CD4-positive, alpha-beta T cell (primary cell): ENCODE results near the gene TEX261. TPM values are rescaled to one million over a fixed set of nuclear protein-coding genes. Genes with fewer than 3 reads are reported as not detected.
A peak's percentile ranks its signal among the peaks of the same experiment; 100 is the strongest.

ENCODE experiments used
- ATAC-seq: fragments of 200-7000 bp; cut with Tn5 transposase; one replicate; pipeline ENCODE4 v1.10.0; 2022; ENCODE audit warnings: mild to moderate bottlenecking; ENCODE audit not compliant: poor library complexity
- CTCF ChIA-PET: fragments of 350-600 bp; sonication (Branson Sonifier 250); formaldehyde crosslinking; loops from one replicate; lab custom pipeline; 2021; ENCODE audit warnings: antibody characterized with exemption, inconsistent platforms; lab: Charles Lee
- POLR2A ChIA-PET: fragments of 350-600 bp; sonication (Branson Sonifier 250); formaldehyde crosslinking; loops from one replicate; lab custom pipeline; 2021; ENCODE audit warnings: antibody characterized with exemption, inconsistent platforms; lab: Charles Lee
- DNase-seq, 14 experiments: peaks; one replicate each; pipeline ENCODE4 v3.0.0-alpha.2; 2013 to 2020; ENCODE audit warnings: mixed read lengths in 2 of 14
- H3K27ac ChIP-seq, 2 donors: one replicate each; pipeline versions ENCODE4 v1.5.1 to v1.7.0; 2013; ENCODE audit warnings: low read length in 2 of 2, low read depth in 1 of 2, mild to moderate bottlenecking in 1 of 2
- H3K27me3 ChIP-seq, 2 experiments: 1 replicate in 1 of 2; 2 replicates in 1 of 2; pipeline versions ENCODE4 v1.6.1 to v1.7.0; 2013; ENCODE audit warnings: low read length in 2 of 2, control low read depth in 1 of 2, mild to moderate bottlenecking in 1 of 2, moderate library complexity in 1 of 2; ENCODE audit not compliant: insufficient read depth in 2 of 2, control insufficient read depth in 1 of 2
- H3K36me3 ChIP-seq: one replicate; pipeline ENCODE4 v1.6.1; 2013; ENCODE audit warnings: low read length, control low read depth; ENCODE audit not compliant: insufficient read depth
- H3K4me1 ChIP-seq: one replicate; pipeline ENCODE4 v1.6.1; 2013; ENCODE audit warnings: low read length, control low read depth; ENCODE audit not compliant: insufficient read depth
- H3K4me3 ChIP-seq: one replicate; pipeline ENCODE4 v1.5.1; 2013; ENCODE audit warnings: mild to moderate bottlenecking, low read length, moderate library complexity
- H3K9me3 ChIP-seq, 2 experiments: 1 replicate in 1 of 2; 2 replicates in 1 of 2; pipeline versions ENCODE4 v1.6.1 to v1.7.0; 2013; ENCODE audit warnings: low read length in 2 of 2, mild to moderate bottlenecking in 2 of 2, control low read depth in 1 of 2, moderate library complexity in 1 of 2; ENCODE audit not compliant: control insufficient read depth in 1 of 2, insufficient read depth in 1 of 2
- H3K27ac Mint-ChIP-seq: one replicate; pipeline ENCODE4 v1.8.0; 2020; ENCODE audit warnings: mixed read lengths
- H3K27me3 Mint-ChIP-seq: one replicate; pipeline ENCODE4 v1.8.0; 2021; ENCODE audit warnings: mixed read lengths
- H3K36me3 Mint-ChIP-seq: one replicate; pipeline ENCODE4 v1.8.0; 2021; ENCODE audit warnings: low read depth, mixed read lengths
- H3K4me1 Mint-ChIP-seq: one replicate; pipeline ENCODE4 v1.8.0; 2021; ENCODE audit warnings: low read depth, mixed read lengths
- H3K4me3 Mint-ChIP-seq: one replicate; pipeline ENCODE4 v1.8.0; 2020; ENCODE audit warnings: mild to moderate bottlenecking, mixed read lengths
- H3K9me3 Mint-ChIP-seq: one replicate; pipeline ENCODE4 v1.8.0; 2020; ENCODE audit warnings: mixed read lengths
- CTCF ChIP-seq: fragments of 200-600 bp; IDR thresholded peaks from one replicate; pipeline ENCODE4 v1.8.0; 2022; ENCODE audit warnings: antibody characterized with exemption, mild to moderate bottlenecking
- intact Hi-C, 2 experiments: fragments of 100-400 bp; cut with DNase I in 1 of 2; cut with micrococcal nuclease in 1 of 2; formaldehyde crosslinking; loops; one replicate each; pipeline versions ENCODE4 v1.15.1 to v1.9.0; 2023 to 2025; cut with DNase I, micrococcal nuclease
- total RNA-seq, 174 experiments: library from RNA in 2 of 174; stranded (reverse) in 2 of 174; gene quantifications; one replicate each; pipeline ENCODE4 v1.2.3 and lab custom pipeline; 2021 to 2026

TEX261 gene
- total RNA-seq, 2 experiments from 2014 or later: 26.8 to 34.0 TPM

- H3K27me3 Mint-ChIP-seq: no peaks in the 10 kb centered on the region
- Histone ChIP-seq H3K27me3 (no peaks in the 10 kb centered on the region), H3K36me3 (peaks cover 61% of the 10 kb centered on the region), H3K4me1 (peaks cover 17% of the 10 kb centered on the region), H3K9me3 (no peaks in the 10 kb centered on the region), H3K27ac (no peak overlapping the region), H3K4me3 (no peak overlapping the region)
- intact Hi-C loops: no loop called here
- ChIA-PET POLR2A (no interaction called here), CTCF (no interaction called here)
- H3K36me3 Mint-ChIP-seq: peaks cover 55% of the 10 kb centered on the region
- ATAC-seq: no peak
- no peak overlapping the region for H3K4me3 Mint-ChIP-seq
- H3K4me1 Mint-ChIP-seq: peaks cover 30% of the 10 kb centered on the region
- H3K9me3 Mint-ChIP-seq: no peaks in the 10 kb centered on the region
- DNase-seq: no peak
- no peak overlapping the region for H3K27ac Mint-ChIP-seq
- TF ChIP-seq CTCF: no peak
These were observed 8.0 kb downstream of the TEX261 start for GRCh38 chr2:70986499-70987189.

GRCh38 chr2:70985956-70986355 is 8.7 kb downstream of the TEX261 start:
- ChIA-PET CTCF (interaction anchor here (1.7 kb wide), 1 partner anchor 19 kb away, joined by 12 read pairs; no protein-coding TSS in a partner anchor), POLR2A (no interaction called here)
- DNase-seq (no peak), ATAC-seq (no peak)
- Histone ChIP-seq H3K4me3 (no peak overlapping the region), H3K27me3 (no peaks in the 10 kb centered on the region), H3K9me3 (no peaks in the 10 kb centered on the region), H3K36me3 (peaks cover 54% of the 10 kb centered on the region), H3K27ac (no peak overlapping the region), H3K4me1 (peaks cover 12% of the 10 kb centered on the region)
- TF ChIP-seq CTCF: no peak
- peaks cover 23% of the 10 kb centered on the region for H3K4me1 Mint-ChIP-seq
- no peaks in the 10 kb centered on the region for H3K9me3 Mint-ChIP-seq
- no peak overlapping the region for H3K27ac Mint-ChIP-seq
- H3K36me3 Mint-ChIP-seq: peaks cover 48% of the 10 kb centered on the region
- H3K4me3 Mint-ChIP-seq: no peak overlapping the region
- H3K27me3 Mint-ChIP-seq: no peaks in the 10 kb centered on the region
- intact Hi-C loops: loop anchor here (1.0 to 2.0 kb wide), 2 partner anchors 9 to 15 kb away; no protein-coding TSS in a partner anchor

- Histone ChIP-seq H3K4me3 (no peak overlapping the region), H3K27me3 (no peaks in the 10 kb centered on the region), H3K9me3 (no peaks in the 10 kb centered on the region), H3K36me3 (peaks cover 48% of the 10 kb centered on the region), H3K4me1 (peaks cover 12% of the 10 kb centered on the region), H3K27ac (no peak overlapping the region)
- ATAC-seq (no peak), DNase-seq (no peak)
- no peak overlapping the region for H3K4me3 Mint-ChIP-seq
- no peak for TF ChIP-seq CTCF
- intact Hi-C loops: loop anchor here (1.0 to 2.0 kb wide), 2 partner anchors 10 to 16 kb away; no protein-coding TSS in a partner anchor
- H3K4me1 Mint-ChIP-seq: peaks cover 22% of the 10 kb centered on the region
- no peaks in the 10 kb centered on the region for H3K9me3 Mint-ChIP-seq
- H3K27me3 Mint-ChIP-seq: no peaks in the 10 kb centered on the region
- H3K27ac Mint-ChIP-seq: peak overlapping the region; percentile 27
- peaks cover 42% of the 10 kb centered on the region for H3K36me3 Mint-ChIP-seq
- POLR2A ChIA-PET: interaction anchor here (1.4 kb wide), 1 partner anchor 12 kb away, joined by 4 read pairs; no protein-coding TSS in a partner anchor
- CTCF ChIA-PET: interaction anchor here (1.0 to 1.7 kb wide), 7 partner anchors 8 to 25 kb away, joined by 4 to 25 read pairs (median 8); no protein-coding TSS in a partner anchor
These were observed 9.4 kb downstream of the TEX261 start for GRCh38 chr2:70985283-70985688.
